Hepatocyte (in vitro differentiated cells): ENCODE data around the gene DNAJC15. TPM values are rescaled to one million over a fixed set of nuclear protein-coding genes. Genes with fewer than 3 reads are reported as not detected.
A peak's percentile ranks its signal among the peaks of the same experiment; 100 is the strongest.

ENCODE experiments used
- DNase-seq: peaks from one replicate; pipeline ENCODE4 v3.0.0-alpha.2; 2016; ENCODE audit warnings: low spot score
- H2AFZ ChIP-seq: fragments of 200-600 bp; sonication (generic); 2 replicates; pipeline ENCODE4 v1.6.0; 2016; ENCODE audit warnings: antibody characterized with exemption, mild to moderate bottlenecking
- H3K27ac ChIP-seq: fragments of 200-600 bp; sonication (generic); 2 replicates; pipeline ENCODE4 v1.5.1; 2016; ENCODE audit warnings: mild to moderate bottlenecking
- H3K27me3 ChIP-seq: fragments of 200-600 bp; sonication (generic); 2 replicates; pipeline ENCODE4 v1.6.1; 2016
- H3K36me3 ChIP-seq: fragments of 200-600 bp; sonication (generic); replicated peaks from 2 replicates; pipeline ENCODE4 v1.5.1; 2016; ENCODE audit warnings: low read depth; ENCODE audit not compliant: insufficient read depth
- H3K4me1 ChIP-seq: fragments of 200-600 bp; sonication (generic); 2 replicates; pipeline ENCODE4 v1.5.1; 2016; ENCODE audit warnings: mild to moderate bottlenecking, moderate library complexity; ENCODE audit not compliant: insufficient read depth
- H3K4me2 ChIP-seq: fragments of 200-600 bp; sonication (generic); 2 replicates; pipeline ENCODE4 v1.6.0; 2016
- H3K4me3 ChIP-seq: fragments of 200-600 bp; sonication (generic); 2 replicates; pipeline ENCODE4 v1.5.1; 2016; ENCODE audit warnings: mild to moderate bottlenecking
- H3K79me2 ChIP-seq: fragments of 200-600 bp; sonication (generic); 2 replicates; pipeline ENCODE4 v1.6.0; 2017; ENCODE audit warnings: mild to moderate bottlenecking
- H3K9me2 ChIP-seq: fragments of 200-600 bp; sonication (generic); replicated peaks from 2 replicates; pipeline ENCODE4 v1.6.0; 2017; ENCODE audit warnings: mild to moderate bottlenecking; ENCODE audit not compliant: insufficient read depth
- H3K9me3 ChIP-seq: fragments of 200-600 bp; sonication (generic); 2 replicates; pipeline ENCODE4 v1.5.1; 2016; ENCODE audit warnings: low read depth, mild to moderate bottlenecking
- H4K20me1 ChIP-seq: fragments of 200-600 bp; sonication (generic); 2 replicates; pipeline ENCODE4 v1.6.0; 2016; ENCODE audit warnings: mild to moderate bottlenecking; ENCODE audit not compliant: insufficient read depth, poor library complexity, severe bottlenecking
- EZH2 ChIP-seq: fragments of 200-600 bp; sonication (generic); IDR thresholded peaks from 2 replicates; pipeline ENCODE4 v1.6.1; 2016; ENCODE audit warnings: antibody characterized with exemption, mild to moderate bottlenecking, borderline replicate concordance
- EZH2phosphoT487 ChIP-seq: fragments of 200-600 bp; sonication (generic); IDR thresholded peaks from one replicate; pipeline ENCODE4 v1.6.1; 2018; ENCODE audit warnings: antibody characterized with exemption, mild to moderate bottlenecking, low read depth, moderate library complexity; ENCODE audit not compliant: unreplicated experiment, severe bottlenecking
- WGBS: methylation state at CpG from one replicate; pipeline ENCODE4 v1.1.6; 2016; ENCODE audit warnings: low lambda C conversion rate; ENCODE audit errors: missing lambda C conversion rate; 5-methylcytosine and 5-hydroxymethylcytosine counted together
- polyA plus RNA-seq: library from polyadenylated mRNA; unstranded; fragments of >200 nt; fragmentation: Nextera tagmentation; extraction: Ambion mirVana; gene quantifications from 2 replicates; pipeline ENCODE4 v1.2.1, GENCODE V29; 2016
- total RNA-seq: library from RNA; depleted of rRNA; stranded (reverse); fragments of >200 nt; gene quantifications from 2 replicates; pipeline ENCODE4 v1.2.3, GENCODE V29; 2014
- TF ChIP-seq, protein P1 (sequence below): fragments of 200-600 bp; sonication (generic); IDR thresholded peaks from 2 replicates; pipeline ENCODE4 v1.5.1; 2016; ENCODE audit warnings: antibody characterized with exemption, mild to moderate bottlenecking; ENCODE audit not compliant: poor library complexity

Gene DNAJC15
- total and polyA plus RNA-seq, 2 experiments from 2014 or later = 3.5 to 10.6 TPM

DNA sequence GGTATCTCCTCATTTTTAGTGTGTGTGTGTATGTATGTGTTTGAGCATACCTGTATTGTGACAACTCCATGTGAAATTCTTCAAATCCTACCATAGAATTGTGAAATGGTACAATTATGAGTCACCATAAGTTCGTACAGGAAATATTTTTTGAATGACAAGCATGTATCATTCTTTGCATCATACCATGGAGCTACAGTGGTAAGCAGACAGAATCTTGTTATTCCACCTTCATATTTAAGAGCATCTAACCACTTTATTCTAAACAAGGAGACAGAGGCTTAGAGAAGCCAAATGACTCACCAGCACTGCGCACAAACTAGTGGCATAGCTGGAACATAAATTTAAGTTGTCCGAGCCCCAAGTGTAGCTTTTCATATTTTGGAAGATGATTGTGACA is 26.8 kb upstream of the DNAJC15 start:
- H4K20me1 ChIP-seq = no peaks in the 10 kb centered on the region
- peaks cover 2% of the 10 kb centered on the region for H3K4me1 ChIP-seq
- H3K9me3 ChIP-seq = no peaks in the 10 kb centered on the region
- no peak for DNase-seq
- H2AFZ ChIP-seq = no peak overlapping the region
- no peaks in the 10 kb centered on the region for H3K27me3 ChIP-seq
- H3K4me2 ChIP-seq = no peak overlapping the region
- H3K36me3 ChIP-seq = no peaks in the 10 kb centered on the region
- peak overlapping the region; percentile 26 for H3K27ac ChIP-seq
- WGBS = 75% methylated on average over 3 of the region's 3 CpGs
- H3K9me2 ChIP-seq = no peaks in the 10 kb centered on the region
- H3K4me3 ChIP-seq = no peak overlapping the region
- no peaks in the 10 kb centered on the region for H3K79me2 ChIP-seq
- TF ChIP-seq EZH2 = no peak
- TF ChIP-seq, protein P1, sequence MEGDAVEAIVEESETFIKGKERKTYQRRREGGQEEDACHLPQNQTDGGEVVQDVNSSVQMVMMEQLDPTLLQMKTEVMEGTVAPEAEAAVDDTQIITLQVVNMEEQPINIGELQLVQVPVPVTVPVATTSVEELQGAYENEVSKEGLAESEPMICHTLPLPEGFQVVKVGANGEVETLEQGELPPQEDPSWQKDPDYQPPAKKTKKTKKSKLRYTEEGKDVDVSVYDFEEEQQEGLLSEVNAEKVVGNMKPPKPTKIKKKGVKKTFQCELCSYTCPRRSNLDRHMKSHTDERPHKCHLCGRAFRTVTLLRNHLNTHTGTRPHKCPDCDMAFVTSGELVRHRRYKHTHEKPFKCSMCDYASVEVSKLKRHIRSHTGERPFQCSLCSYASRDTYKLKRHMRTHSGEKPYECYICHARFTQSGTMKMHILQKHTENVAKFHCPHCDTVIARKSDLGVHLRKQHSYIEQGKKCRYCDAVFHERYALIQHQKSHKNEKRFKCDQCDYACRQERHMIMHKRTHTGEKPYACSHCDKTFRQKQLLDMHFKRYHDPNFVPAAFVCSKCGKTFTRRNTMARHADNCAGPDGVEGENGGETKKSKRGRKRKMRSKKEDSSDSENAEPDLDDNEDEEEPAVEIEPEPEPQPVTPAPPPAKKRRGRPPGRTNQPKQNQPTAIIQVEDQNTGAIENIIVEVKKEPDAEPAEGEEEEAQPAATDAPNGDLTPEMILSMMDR = no peak
- no peak for TF ChIP-seq EZH2phosphoT487

DNA sequence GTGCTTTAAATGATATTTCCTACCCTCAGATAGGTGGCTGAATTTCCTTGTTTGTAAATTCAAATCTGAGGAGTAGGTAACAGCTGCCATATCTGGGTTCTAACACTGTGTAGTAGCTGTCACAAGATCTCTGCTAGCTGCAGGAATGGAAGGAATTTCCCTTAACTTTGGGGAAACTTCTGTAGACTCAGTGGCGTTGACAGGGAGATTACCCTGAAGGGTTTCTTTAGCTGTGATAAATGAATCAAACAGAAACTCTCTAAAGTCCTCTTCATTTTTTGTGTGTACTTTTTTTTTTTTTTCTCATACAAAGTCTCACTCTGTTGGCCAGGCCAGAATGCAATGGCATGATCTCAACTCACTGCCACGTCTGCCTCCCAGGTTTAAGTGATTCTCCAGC is 26.0 kb upstream of the DNAJC15 start:
- Histone ChIP-seq H3K27me3 (no peaks in the 10 kb centered on the region), H3K9me2 (no peaks in the 10 kb centered on the region), H3K27ac (peak overlapping the region; percentile 63), H3K9me3 (no peaks in the 10 kb centered on the region), H3K4me2 (no peak overlapping the region), H2AFZ (no peak overlapping the region), H4K20me1 (no peaks in the 10 kb centered on the region), H3K4me3 (no peak overlapping the region), H3K36me3 (no peaks in the 10 kb centered on the region), H3K4me1 (no peaks in the 10 kb centered on the region), H3K79me2 (no peaks in the 10 kb centered on the region)
- WGBS = 52% methylated on average over 2 of the region's 2 CpGs
- TF ChIP-seq EZH2phosphoT487 (no peak), EZH2 (no peak)
- TF ChIP-seq, protein P1 = no peak
- DNase-seq = no peak

DNA sequence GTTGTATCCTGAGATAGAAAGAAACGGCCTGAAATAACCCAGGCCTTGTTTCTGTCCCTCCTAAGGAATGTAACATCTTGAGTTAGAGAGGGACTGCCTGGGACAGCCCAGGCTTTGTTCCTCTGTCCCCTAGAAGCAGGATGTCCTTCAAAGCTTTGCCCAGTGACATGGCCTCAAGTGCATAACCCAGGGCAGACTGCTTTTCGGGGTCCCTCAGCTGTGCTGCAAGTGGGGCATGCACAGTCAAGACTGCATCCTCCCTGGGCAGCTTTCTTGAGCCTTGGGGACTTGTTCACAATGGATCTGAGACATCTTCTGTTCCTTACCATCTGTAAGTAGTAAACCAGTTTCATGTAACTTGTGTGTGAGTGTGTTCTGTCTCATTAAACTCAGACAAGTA is 23.9 kb upstream of the DNAJC15 start:
- no peak overlapping the region for H2AFZ ChIP-seq
- DNase-seq = no peak
- H3K4me3 ChIP-seq = no peak overlapping the region
- H3K27me3 ChIP-seq = no peaks in the 10 kb centered on the region
- TF ChIP-seq EZH2 (no peak), EZH2phosphoT487 (no peak)
- TF ChIP-seq, protein P1 = no peak
- H3K4me2 ChIP-seq = no peak overlapping the region
- no peaks in the 10 kb centered on the region for H3K4me1 ChIP-seq
- no peaks in the 10 kb centered on the region for H3K36me3 ChIP-seq
- H3K27ac ChIP-seq = no peak overlapping the region
- H3K79me2 ChIP-seq = no peaks in the 10 kb centered on the region
- WGBS = 68% methylated on average over 2 of the region's 2 CpGs
- no peaks in the 10 kb centered on the region for H4K20me1 ChIP-seq
- H3K9me2 ChIP-seq = no peaks in the 10 kb centered on the region
- H3K9me3 ChIP-seq = no peaks in the 10 kb centered on the region

DNA sequence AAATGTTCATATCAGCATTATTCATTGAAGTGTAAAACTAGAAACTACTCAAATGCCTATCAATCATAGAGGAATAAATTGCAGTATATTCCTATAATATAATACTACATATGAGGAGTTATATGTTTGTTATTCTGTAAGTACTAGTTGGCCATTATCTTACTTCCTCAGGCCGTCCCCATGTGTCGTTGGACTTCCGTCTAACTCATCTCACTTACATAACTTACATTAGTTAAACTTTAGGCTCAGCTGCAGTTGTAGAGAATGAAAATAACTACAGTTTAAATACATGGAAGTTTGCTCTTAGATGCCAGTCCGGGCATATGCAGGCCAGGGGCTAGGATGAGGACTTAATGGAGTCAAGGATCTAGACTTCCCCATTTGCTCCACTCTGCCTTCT is 22.7 kb upstream of the DNAJC15 start:
- Histone ChIP-seq H3K9me2 (no peaks in the 10 kb centered on the region), H2AFZ (no peak overlapping the region), H3K4me2 (no peak overlapping the region), H3K36me3 (no peaks in the 10 kb centered on the region), H3K27ac (no peak overlapping the region), H4K20me1 (no peaks in the 10 kb centered on the region), H3K79me2 (no peaks in the 10 kb centered on the region), H3K27me3 (no peaks in the 10 kb centered on the region), H3K9me3 (no peaks in the 10 kb centered on the region), H3K4me1 (no peaks in the 10 kb centered on the region), H3K4me3 (no peak overlapping the region)
- WGBS = 71% methylated on average over 4 of the region's 4 CpGs
- DNase-seq = no peak
- TF ChIP-seq, protein P1 = no peak
- TF ChIP-seq EZH2phosphoT487 = no peak
- TF ChIP-seq EZH2 = no peak
